Dermis blood vessel endothelial cell (primary cell): ENCODE results near the gene CCDC90B. TPM values are rescaled to one million over a fixed set of nuclear protein-coding genes. Genes with fewer than 3 reads are reported as not detected.

Experiments
- DNase-seq: peaks from one replicate; pipeline ENCODE4 v3.0.0; 2010
- total RNA-seq: library from RNA; depleted of rRNA; stranded (reverse); fragments of >200 nt; gene quantifications from 2 replicates; pipeline ENCODE4 v1.2.3, GENCODE V29; 2014

The CCDC90B gene
- total RNA-seq, 1 donor from 2014 or later = 64.2 TPM

GRCh38 chr11:83222499-83222898, 63.7 kb downstream of the CCDC90B start:
- no peak for DNase-seq

DNA sequence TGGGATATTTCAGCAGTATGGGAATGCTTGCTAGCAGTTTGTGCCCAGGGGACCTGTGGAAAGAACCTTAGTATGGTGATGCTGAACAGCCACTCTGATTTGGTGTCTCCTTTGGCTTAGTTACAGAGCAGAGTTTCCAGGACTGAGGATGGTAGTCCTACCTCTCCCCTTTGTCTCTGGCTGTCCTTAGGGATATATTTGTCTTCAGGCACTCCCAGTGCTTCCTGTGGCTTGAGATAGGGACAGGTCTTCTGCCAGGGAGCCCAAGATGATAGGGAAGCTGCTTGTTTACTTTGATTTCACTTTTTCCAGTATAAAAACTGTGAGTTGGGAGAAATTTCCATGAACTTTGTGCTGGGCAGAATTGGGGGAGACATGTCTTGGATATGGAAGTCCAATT, 64.5 kb downstream of the CCDC90B start:
- no peak for DNase-seq

DNA sequence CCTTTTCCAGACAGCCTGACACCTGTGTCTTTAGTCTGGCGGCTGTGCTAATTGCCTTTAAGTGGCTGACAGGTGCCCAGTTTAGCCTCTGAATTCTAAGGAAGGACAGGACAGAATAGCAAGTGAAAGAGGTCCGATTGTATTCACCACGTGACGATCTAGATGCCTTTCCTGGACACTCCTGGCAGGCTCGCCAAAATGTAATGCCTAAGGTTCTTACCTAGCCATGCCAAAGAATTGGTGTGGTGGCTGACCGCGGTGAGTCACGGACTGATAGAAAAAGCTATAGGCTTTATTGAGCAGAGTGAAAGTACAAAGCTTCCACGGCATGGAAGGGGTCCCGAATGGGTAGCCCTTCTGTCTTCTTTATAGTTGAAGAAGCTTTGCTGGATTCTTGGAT, 65.9 kb downstream of the CCDC90B start:
- DNase-seq = no peak

GRCh38 chr11:83219095-83219494, 67.1 kb downstream of the CCDC90B start:
- DNase-seq = peak; percentile 5

Other genes starting within 250 kb of the CCDC90B start
- gene RAB30, start 214.5 kb downstream of the CCDC90B start, total RNA-seq = 11.2 and 23.1 TPM in 2 replicates
- 43.7 and 44.4 TPM in 2 replicates for gene PCF11, start 129.2 kb downstream of the CCDC90B start, total RNA-seq
- gene ANKRD42, start 92.7 kb downstream of the CCDC90B start, total RNA-seq = 2.3 and 3.9 TPM in 2 replicates